CD14-positive monocyte (primary cell): ENCODE results near the gene CTR9. TPM values are rescaled to one million over a fixed set of nuclear protein-coding genes. Genes with fewer than 3 reads are reported as not detected.

Experiments used
- DNase-seq, 3 donors: peaks; one replicate each; pipeline ENCODE4 v3.0.0-alpha.2; 2011 to 2022
- H2AFZ ChIP-seq: 2 replicates; pipeline ENCODE4 v1.6.0; 2012; ENCODE audit warnings: mild to moderate bottlenecking, low read depth, low read length, inconsistent platforms; ENCODE audit not compliant: insufficient read depth, poor library complexity, severe bottlenecking
- H3K27ac ChIP-seq, 2 donors: 1 replicate in 1 of 2; 2 replicates in 1 of 2; pipeline ENCODE4 v1.5.1; 2012 to 2013; ENCODE audit warnings: low read length in 2 of 2, control low read depth in 1 of 2, inconsistent platforms in 1 of 2, low read depth in 1 of 2, mild to moderate bottlenecking in 1 of 2
- H3K27me3 ChIP-seq, 2 donors: one replicate each; pipeline versions ENCODE4 v1.6.0 to v1.6.1; 2011 to 2013; ENCODE audit warnings: low read length in 2 of 2; ENCODE audit not compliant: control insufficient read depth in 2 of 2, insufficient read depth in 2 of 2
- H3K36me3 ChIP-seq, 2 donors: replicated peaks in 1 of 2; 1 replicate in 1 of 2; 2 replicates in 1 of 2; pipeline versions ENCODE4 v1.5.1 to v1.6.1; 2012 to 2013; ENCODE audit warnings: low read length in 2 of 2, control low read depth in 1 of 2, inconsistent platforms in 1 of 2, mild to moderate bottlenecking in 1 of 2; ENCODE audit not compliant: insufficient read depth in 2 of 2, control insufficient read depth in 1 of 2
- H3K4me1 ChIP-seq, 2 donors: 1 replicate in 1 of 2; 2 replicates in 1 of 2; pipeline versions ENCODE4 v1.5.1 to v1.6.1; 2012 to 2013; ENCODE audit warnings: low read length in 2 of 2, control low read depth in 1 of 2, inconsistent platforms in 1 of 2, mild to moderate bottlenecking in 1 of 2, moderate library complexity in 1 of 2; ENCODE audit not compliant: insufficient read depth in 2 of 2, control insufficient read depth in 1 of 2
- H3K4me2 ChIP-seq: replicated peaks from 2 replicates; pipeline ENCODE3; 2012; ENCODE audit warnings: low read length, moderate library complexity, mild to moderate bottlenecking; ENCODE audit not compliant: poor library complexity, severe bottlenecking; ENCODE audit errors: extremely low read depth
- H3K4me3 ChIP-seq, 3 experiments: fragments of 200-600 bp in 1 of 3; sonication (generic) in 1 of 3; replicated peaks in 1 of 3; 1 replicate in 2 of 3; 2 replicates in 1 of 3; pipeline ENCODE4 v1.5.1; 2011 to 2013; ENCODE audit warnings: low read length in 3 of 3, mild to moderate bottlenecking in 3 of 3, control low read depth in 2 of 3, low read depth in 2 of 3, inconsistent platforms in 1 of 3, moderate library complexity in 1 of 3
- H3K79me2 ChIP-seq: 2 replicates; pipeline ENCODE4 v1.6.0; 2012; ENCODE audit warnings: mild to moderate bottlenecking, control low read depth, inconsistent platforms, low read length, moderate library complexity; ENCODE audit not compliant: insufficient read depth
- H3K9ac ChIP-seq: 2 replicates; pipeline ENCODE4 v1.6.0; 2017; ENCODE audit warnings: low read length, mild to moderate bottlenecking; ENCODE audit not compliant: insufficient read depth, poor library complexity, severe bottlenecking
- H3K9me3 ChIP-seq, 2 donors: replicated peaks in 1 of 2; 1 replicate in 1 of 2; 2 replicates in 1 of 2; pipeline versions ENCODE4 v1.5.1 to v1.6.1; 2012 to 2013; ENCODE audit warnings: low read length in 2 of 2, control low read depth in 1 of 2; ENCODE audit not compliant: control insufficient read depth in 1 of 2, insufficient read depth in 1 of 2
- H4K20me1 ChIP-seq: 2 replicates; pipeline ENCODE4 v1.6.0; 2012; ENCODE audit warnings: mild to moderate bottlenecking, low read length, control low read depth, moderate library complexity; ENCODE audit not compliant: insufficient read depth
- H3K27ac Mint-ChIP-seq, 7 donors: one replicate each; pipeline ENCODE4 v1.8.0; 2020; ENCODE audit warnings: mild to moderate bottlenecking in 7 of 7, mixed read lengths in 7 of 7, moderate library complexity in 6 of 7, inconsistent platforms in 2 of 7
- H3K27me3 Mint-ChIP-seq, 3 donors: one replicate each; pipeline ENCODE4 v1.8.0; 2021 to 2022; ENCODE audit warnings: low read depth in 3 of 3, mild to moderate bottlenecking in 3 of 3, mixed read lengths in 3 of 3, moderate library complexity in 3 of 3, inconsistent platforms in 1 of 3
- H3K36me3 Mint-ChIP-seq, 2 donors: one replicate each; pipeline ENCODE4 v1.8.0; 2020; ENCODE audit warnings: mixed read lengths in 2 of 2, inconsistent platforms in 1 of 2, mild to moderate bottlenecking in 1 of 2
- H3K4me1 Mint-ChIP-seq: one replicate; pipeline ENCODE4 v1.8.0; 2020; ENCODE audit warnings: mild to moderate bottlenecking, mixed read lengths
- H3K4me3 Mint-ChIP-seq, 2 donors: one replicate each; pipeline ENCODE4 v1.8.0; 2020; ENCODE audit warnings: mild to moderate bottlenecking in 2 of 2, mixed read lengths in 2 of 2, moderate library complexity in 1 of 2
- H3K9me3 Mint-ChIP-seq, 7 donors: one replicate each; pipeline ENCODE4 v1.8.0; 2020 to 2022; ENCODE audit warnings: mixed read lengths in 7 of 7, mild to moderate bottlenecking in 6 of 7, moderate library complexity in 6 of 7, inconsistent platforms in 2 of 7
- WGBS: methylation state at CpG from one replicate; pipeline ENCODE4 v1.1.5; 2013; ENCODE audit warnings: missing lambda C conversion rate; ENCODE audit not compliant: insufficient coverage; 5-methylcytosine and 5-hydroxymethylcytosine counted together
- intact Hi-C, 2 donors: fragments of 100-400 bp; cut with micrococcal nuclease; formaldehyde crosslinking; loops; one replicate each; pipeline versions ENCODE4 v1.15.0 to v1.15.1; 2023
- polyA plus RNA-seq, 3 donors: library from polyadenylated mRNA; depleted of rRNA in 1 of 3; unstranded in 2 of 3; stranded (reverse) in 1 of 3; fragments of 300-500 nt in 2 of 3; fragments of >200 nt in 1 of 3; fragmentation: Illumina TruSeq in 2 of 3; gene quantifications; 1 replicate in 2 of 3; 2 replicates in 1 of 3; pipeline ENCODE4 v1.2.3, GENCODE V29; 2012 to 2021
- TF ChIP-seq, protein P1 (sequence below): fragments of 200-600 bp; IDR thresholded peaks from one replicate; pipeline ENCODE4 v1.8.0; 2022; ENCODE audit warnings: antibody characterized with exemption, mild to moderate bottlenecking

CTR9 gene
- polyA plus RNA-seq, 3 donors: 5.0 to 37.5 (median 18.3) TPM

DNA sequence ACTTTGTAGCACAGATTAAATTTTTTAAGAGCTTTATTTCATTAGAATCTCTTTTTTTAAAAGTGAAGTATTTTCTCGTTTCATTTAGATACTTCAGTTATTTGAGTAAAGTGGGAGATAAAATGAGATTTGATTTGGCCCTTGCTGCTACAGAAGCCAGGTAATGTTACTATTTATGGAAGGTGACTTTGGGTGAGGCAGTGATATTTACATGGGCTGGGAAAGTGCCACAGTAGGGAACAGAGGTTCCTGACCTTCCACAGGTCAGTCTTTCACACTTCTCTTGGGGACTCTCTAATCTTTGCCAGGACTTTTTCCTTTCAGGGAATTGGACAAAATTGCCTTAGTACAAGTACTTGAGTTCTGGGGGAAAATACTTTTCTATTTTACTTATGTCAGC is 20.4 kb downstream of the CTR9 start:
- H3K4me3 ChIP-seq: no peak overlapping the region
- H3K79me2 ChIP-seq: no peaks in the 10 kb centered on the region
- Mint-ChIP-seq H3K9me3 (no peaks in the 10 kb centered on the region), H3K27ac (no peak overlapping the region), H3K27me3 (no peaks in the 10 kb centered on the region), H3K4me1 (no peaks in the 10 kb centered on the region), H3K36me3 (peaks cover 56 to 63% of the 10 kb centered on the region in 2 donors), H3K4me3 (no peak overlapping the region)
- no CpG with 5 or more reads among the region's 1 CpG for WGBS
- DNase-seq: no peak
- intact Hi-C loops: no loop called here
- no peaks in the 10 kb centered on the region for H3K9me3 ChIP-seq
- no peak overlapping the region for H3K9ac ChIP-seq
- TF ChIP-seq, protein P1, sequence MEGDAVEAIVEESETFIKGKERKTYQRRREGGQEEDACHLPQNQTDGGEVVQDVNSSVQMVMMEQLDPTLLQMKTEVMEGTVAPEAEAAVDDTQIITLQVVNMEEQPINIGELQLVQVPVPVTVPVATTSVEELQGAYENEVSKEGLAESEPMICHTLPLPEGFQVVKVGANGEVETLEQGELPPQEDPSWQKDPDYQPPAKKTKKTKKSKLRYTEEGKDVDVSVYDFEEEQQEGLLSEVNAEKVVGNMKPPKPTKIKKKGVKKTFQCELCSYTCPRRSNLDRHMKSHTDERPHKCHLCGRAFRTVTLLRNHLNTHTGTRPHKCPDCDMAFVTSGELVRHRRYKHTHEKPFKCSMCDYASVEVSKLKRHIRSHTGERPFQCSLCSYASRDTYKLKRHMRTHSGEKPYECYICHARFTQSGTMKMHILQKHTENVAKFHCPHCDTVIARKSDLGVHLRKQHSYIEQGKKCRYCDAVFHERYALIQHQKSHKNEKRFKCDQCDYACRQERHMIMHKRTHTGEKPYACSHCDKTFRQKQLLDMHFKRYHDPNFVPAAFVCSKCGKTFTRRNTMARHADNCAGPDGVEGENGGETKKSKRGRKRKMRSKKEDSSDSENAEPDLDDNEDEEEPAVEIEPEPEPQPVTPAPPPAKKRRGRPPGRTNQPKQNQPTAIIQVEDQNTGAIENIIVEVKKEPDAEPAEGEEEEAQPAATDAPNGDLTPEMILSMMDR: no peak
- no peak overlapping the region for H3K27ac ChIP-seq
- H3K4me2 ChIP-seq: no peak overlapping the region
- H3K4me1 ChIP-seq: no peaks in the 10 kb centered on the region
- no peaks in the 10 kb centered on the region for H4K20me1 ChIP-seq
- no peak overlapping the region for H2AFZ ChIP-seq
- H3K36me3 ChIP-seq: peaks cover 5 to 43% of the 10 kb centered on the region in 2 donors
- no peaks in the 10 kb centered on the region for H3K27me3 ChIP-seq

DNA sequence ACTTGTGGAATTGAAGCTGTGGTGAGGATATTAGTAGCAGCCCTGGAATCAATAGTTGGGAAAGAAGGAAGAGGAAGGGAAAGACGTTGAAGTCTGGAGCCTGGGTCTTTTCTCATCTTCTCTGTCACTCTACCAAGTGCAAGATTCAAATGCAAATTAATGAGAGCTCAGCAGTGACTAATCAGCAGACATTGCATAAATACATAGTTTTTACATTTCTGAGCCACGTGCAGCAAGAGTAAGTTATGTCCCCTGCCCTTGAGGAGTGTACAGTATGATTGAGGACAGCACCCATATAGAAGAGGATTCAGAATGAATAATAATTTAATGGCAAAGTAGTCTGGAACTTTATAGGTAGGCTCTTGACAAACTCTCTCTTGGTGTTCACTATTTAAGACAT is 23.8 kb downstream of the CTR9 start:
- DNase-seq: no peak
- Histone ChIP-seq H3K79me2 (no peaks in the 10 kb centered on the region), H2AFZ (no peak overlapping the region), H3K9me3 (no peaks in the 10 kb centered on the region), H3K4me3 (no peak overlapping the region), H4K20me1 (no peaks in the 10 kb centered on the region), H3K27me3 (no peaks in the 10 kb centered on the region), H3K27ac (no peak overlapping the region), H3K4me1 (peaks cover 10 to 13% of the 10 kb centered on the region in 2 donors), H3K36me3 (peaks cover 39 to 61% of the 10 kb centered on the region in 2 donors), H3K9ac (no peak overlapping the region), H3K4me2 (no peak overlapping the region)
- Mint-ChIP-seq H3K36me3 (peaks cover 85 to 88% of the 10 kb centered on the region in 2 donors), H3K27ac (no peak overlapping the region), H3K27me3 (no peaks in the 10 kb centered on the region), H3K4me1 (peaks cover 13% of the 10 kb centered on the region), H3K4me3 (no peak overlapping the region), H3K9me3 (no peaks in the 10 kb centered on the region)
- WGBS: no CpG with 5 or more reads among the region's 2 CpGs
- intact Hi-C loops: no loop called here
- TF ChIP-seq, protein P1: no peak
